Esophagus muscularis mucosa (tissue), 4 donors: Measurements from ENCODE around the gene NODAL. TPM values are rescaled to one million over a fixed set of nuclear protein-coding genes. Genes with fewer than 3 reads are reported as not detected.

Experiments used
- DNase-seq: peaks from one replicate; pipeline ENCODE4 v3.0.0-alpha.2; 2017; ENCODE audit errors: extremely low spot score
- H3K27ac ChIP-seq, 4 donors: fragments of 200-600 bp; sonication (generic); replicated peaks in 1 of 4; 1 replicate in 3 of 4; 2 replicates in 1 of 4; pipeline ENCODE4 v1.5.1; 2016 to 2019; ENCODE audit warnings: mild to moderate bottlenecking in 1 of 4
- H3K27me3 ChIP-seq, 4 donors: fragments of 200-600 bp; sonication (generic); one replicate each; pipeline versions ENCODE4 v1.5.1 to v1.6.0; 2016 to 2019
- H3K36me3 ChIP-seq, 4 donors: fragments of 200-600 bp; sonication (generic); one replicate each; pipeline ENCODE4 v1.5.1; 2016 to 2019
- H3K4me1 ChIP-seq, 4 donors: fragments of 200-600 bp; sonication (generic); one replicate each; pipeline ENCODE4 v1.5.1; 2016 to 2019
- H3K4me3 ChIP-seq, 4 donors: fragments of 200-600 bp; sonication (generic); 1 replicate in 2 of 4; 2 replicates in 2 of 4; pipeline ENCODE4 v1.5.1; 2016 to 2019; ENCODE audit warnings: mild to moderate bottlenecking in 4 of 4, moderate library complexity in 1 of 4
- H3K9me3 ChIP-seq, 4 donors: fragments of 200-600 bp; sonication (generic); 1 replicate in 3 of 4; 2 replicates in 1 of 4; pipeline ENCODE4 v1.5.1; 2016 to 2019
- EP300 ChIP-seq: sonication (generic); formaldehyde crosslinking; IDR thresholded peaks from one replicate; pipeline ENCODE4 v1.6.1; 2017; ENCODE audit warnings: antibody characterized with exemption
- POLR2A ChIP-seq: fragments of 450-650 bp; IDR thresholded peaks from one replicate; pipeline ENCODE4 v1.6.1; 2017; ENCODE audit warnings: antibody characterized with exemption, moderate library complexity, mild to moderate bottlenecking, low read depth
- POLR2AphosphoS5 ChIP-seq, 2 donors: sonication (generic); formaldehyde crosslinking; IDR thresholded peaks; one replicate each; pipeline ENCODE4 v1.6.1; 2017; ENCODE audit warnings: antibody characterized with exemption in 2 of 2
- WGBS: methylation state at CpG from one replicate; pipeline ENCODE4 v1.1.5; 2018; 5-methylcytosine and 5-hydroxymethylcytosine counted together
- intact Hi-C: fragments of 100-400 bp; cut with DNase I; formaldehyde crosslinking; loops from one replicate; pipeline ENCODE4 v1.15.1; 2023
- total RNA-seq, 4 donors: library from RNA; depleted of rRNA; stranded (reverse); fragments of >200 nt; gene quantifications; one replicate each; pipeline versions ENCODE4 v1.1.0 to v1.2.1, GENCODE V29; 2016
- TF ChIP-seq, protein P1 (sequence below), 3 experiments: fragments of 200-600 bp in 2 of 3; fragments of 450-650 bp in 1 of 3; sonication (generic) in 2 of 3; IDR thresholded peaks; one replicate each; pipeline ENCODE4 v1.5.1; 2017 to 2019; ENCODE audit warnings: antibody characterized with exemption in 3 of 3, mild to moderate bottlenecking in 2 of 3, moderate library complexity in 1 of 3

Gene NODAL
- total RNA-seq, 4 donors from 2014 or later: not detected

GRCh38 chr10:70430493-70431445 is 10.7 kb downstream of the NODAL start:
- Histone ChIP-seq H3K4me3 (peak overlapping the region in 1 of 4 donors; percentile 0), H3K36me3 (peaks cover 14 to 47% (median 39%) of the 10 kb centered on the region in 4 donors), H3K4me1 (peaks cover 36 to 57% (median 41%) of the 10 kb centered on the region in 4 donors), H3K9me3 (no peaks in the 10 kb centered on the region), H3K27me3 (no peaks in the 10 kb centered on the region), H3K27ac (peak overlapping the region; percentile 75 to 86 (median 80))
- intact Hi-C loops: no loop called here
- DNase-seq: no peak
- TF ChIP-seq POLR2A (no peak), EP300 (peak; percentile 50), POLR2AphosphoS5 (IDR thresholded peaks at IDR 0.05) (peak; percentile 82)
- TF ChIP-seq, protein P1, sequence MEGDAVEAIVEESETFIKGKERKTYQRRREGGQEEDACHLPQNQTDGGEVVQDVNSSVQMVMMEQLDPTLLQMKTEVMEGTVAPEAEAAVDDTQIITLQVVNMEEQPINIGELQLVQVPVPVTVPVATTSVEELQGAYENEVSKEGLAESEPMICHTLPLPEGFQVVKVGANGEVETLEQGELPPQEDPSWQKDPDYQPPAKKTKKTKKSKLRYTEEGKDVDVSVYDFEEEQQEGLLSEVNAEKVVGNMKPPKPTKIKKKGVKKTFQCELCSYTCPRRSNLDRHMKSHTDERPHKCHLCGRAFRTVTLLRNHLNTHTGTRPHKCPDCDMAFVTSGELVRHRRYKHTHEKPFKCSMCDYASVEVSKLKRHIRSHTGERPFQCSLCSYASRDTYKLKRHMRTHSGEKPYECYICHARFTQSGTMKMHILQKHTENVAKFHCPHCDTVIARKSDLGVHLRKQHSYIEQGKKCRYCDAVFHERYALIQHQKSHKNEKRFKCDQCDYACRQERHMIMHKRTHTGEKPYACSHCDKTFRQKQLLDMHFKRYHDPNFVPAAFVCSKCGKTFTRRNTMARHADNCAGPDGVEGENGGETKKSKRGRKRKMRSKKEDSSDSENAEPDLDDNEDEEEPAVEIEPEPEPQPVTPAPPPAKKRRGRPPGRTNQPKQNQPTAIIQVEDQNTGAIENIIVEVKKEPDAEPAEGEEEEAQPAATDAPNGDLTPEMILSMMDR (IDR thresholded peaks at IDR 0.05): peak; percentile 40 to 64 (median 53)
- 19% methylated on average over 4 of the region's 6 CpGs for WGBS

GRCh38 chr10:70426823-70427222 is 14.7 kb downstream of the NODAL start:
- TF ChIP-seq EP300 (no peak), POLR2AphosphoS5 (IDR thresholded peaks at IDR 0.05) (no peak), POLR2A (no peak)
- TF ChIP-seq, protein P1 (IDR thresholded peaks at IDR 0.05): no peak
- H3K9me3 ChIP-seq: no peaks in the 10 kb centered on the region
- H3K4me3 ChIP-seq: no peak overlapping the region
- peaks cover 23 to 46% (median 40%) of the 10 kb centered on the region in 4 donors for H3K4me1 ChIP-seq
- H3K27ac ChIP-seq: no peak overlapping the region
- intact Hi-C loops: no loop called here
- 76% methylated on average over 3 of the region's 3 CpGs for WGBS
- no peak for DNase-seq
- H3K36me3 ChIP-seq: peaks cover 28 to 81% (median 72%) of the 10 kb centered on the region in 4 donors
- H3K27me3 ChIP-seq: no peaks in the 10 kb centered on the region

GRCh38 chr10:70425096-70425495 is 16.4 kb downstream of the NODAL start:
- H3K27me3 ChIP-seq: no peaks in the 10 kb centered on the region
- H3K4me3 ChIP-seq: no peak overlapping the region
- peak overlapping the region in 1 of 4 donors; percentile 9 for H3K27ac ChIP-seq
- intact Hi-C loops: no loop called here
- H3K36me3 ChIP-seq: peaks cover 42 to 99% (median 90%) of the 10 kb centered on the region in 4 donors
- peaks cover 6 to 39% (median 23%) of the 10 kb centered on the region in 4 donors for H3K4me1 ChIP-seq
- TF ChIP-seq, protein P1 (IDR thresholded peaks at IDR 0.05): no peak
- TF ChIP-seq POLR2A (no peak), POLR2AphosphoS5 (IDR thresholded peaks at IDR 0.05) (no peak)
- 82% methylated on average over 2 of the region's 3 CpGs for WGBS
- DNase-seq: no peak
- H3K9me3 ChIP-seq: no peaks in the 10 kb centered on the region

DNA sequence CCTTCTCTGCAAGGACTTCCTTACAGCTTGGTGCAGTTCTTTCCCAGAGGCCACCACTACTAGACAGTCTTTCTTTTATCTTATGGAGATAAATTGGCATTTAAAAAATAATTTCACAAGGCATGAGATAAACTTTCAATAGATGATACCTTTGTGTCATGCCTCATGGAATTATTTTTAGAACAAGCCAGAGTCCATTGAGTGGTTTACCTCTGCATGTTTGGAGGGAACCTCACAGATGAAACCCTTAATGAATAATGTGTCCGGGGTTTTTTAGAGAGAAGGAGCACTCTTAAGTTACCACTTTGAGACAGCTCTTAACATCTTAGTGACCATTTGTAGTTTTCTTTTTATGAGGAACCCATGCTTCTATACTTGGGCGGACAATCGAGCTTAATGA is 17.2 kb downstream of the NODAL start:
- no peak for TF ChIP-seq EP300
- TF ChIP-seq, protein P1 (IDR thresholded peaks at IDR 0.05): no peak
- TF ChIP-seq POLR2A: no peak
- TF ChIP-seq POLR2AphosphoS5 (IDR thresholded peaks at IDR 0.05): no peak
- WGBS: 83% methylated on average over 3 of the region's 3 CpGs
- intact Hi-C loops: no loop called here

More for the DNA sequence above, 17.2 kb downstream of the NODAL start:
- H3K4me1 ChIP-seq: peaks cover 0 to 39% (median 15%) of the 10 kb centered on the region in 4 donors
- peaks cover 46 to 99% (median 93%) of the 10 kb centered on the region in 4 donors for H3K36me3 ChIP-seq
- H3K4me3 ChIP-seq: no peak overlapping the region
- H3K9me3 ChIP-seq: no peaks in the 10 kb centered on the region
- no peak for DNase-seq
- no peaks in the 10 kb centered on the region for H3K27me3 ChIP-seq
- H3K27ac ChIP-seq: no peak overlapping the region
